NCI-H2196 treated with DMSO at 0.1 percent for 48 hours (cell line): Measurements from ENCODE around the gene CAVIN1.
"Not testable (repeated sequence)": the region's sequence is repeated elsewhere in the genome, so short reads cannot be mapped to it uniquely, and the experiment has no call there.

ENCODE experiments used
- DNase-seq: peaks from one replicate; lab custom pipeline; 2025; ENCODE audit not compliant: unreplicated experiment; lab: John Stamatoyannopoulos, UW

Gene CAVIN1

DNA sequence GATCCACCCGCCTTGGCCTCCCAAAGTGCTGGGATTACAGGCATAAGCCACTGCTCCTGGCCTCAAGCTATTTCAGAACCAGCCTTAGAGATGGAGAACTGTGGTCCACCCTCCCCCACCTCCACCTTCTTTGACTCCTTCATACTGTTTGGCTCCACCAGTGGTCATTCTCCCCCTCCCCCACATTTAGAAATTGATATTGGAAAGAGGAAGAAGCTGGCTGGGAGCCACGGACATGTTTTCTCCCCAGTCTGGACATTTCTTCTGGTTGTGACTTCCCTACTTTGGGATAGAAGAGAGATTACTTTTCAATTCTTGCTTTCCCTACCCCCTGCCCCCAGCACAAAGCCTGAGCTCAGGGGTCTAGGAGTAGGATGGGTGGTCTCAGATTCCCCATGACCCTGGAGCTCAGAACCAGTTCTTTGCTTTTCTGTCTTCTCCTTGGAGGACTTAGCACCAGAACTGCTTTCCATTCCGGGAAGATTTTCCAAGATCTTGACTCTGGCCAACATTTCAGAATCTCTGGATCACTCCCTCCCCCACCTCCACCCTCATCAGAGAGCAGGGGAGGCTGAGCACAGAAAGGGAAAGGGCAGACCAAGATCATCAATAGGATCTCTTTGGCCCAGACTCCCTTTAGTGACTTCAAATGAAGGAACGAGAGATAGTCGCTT is 16.3 kb downstream of the CAVIN1 start:
- DNase-seq = no peak

DNA sequence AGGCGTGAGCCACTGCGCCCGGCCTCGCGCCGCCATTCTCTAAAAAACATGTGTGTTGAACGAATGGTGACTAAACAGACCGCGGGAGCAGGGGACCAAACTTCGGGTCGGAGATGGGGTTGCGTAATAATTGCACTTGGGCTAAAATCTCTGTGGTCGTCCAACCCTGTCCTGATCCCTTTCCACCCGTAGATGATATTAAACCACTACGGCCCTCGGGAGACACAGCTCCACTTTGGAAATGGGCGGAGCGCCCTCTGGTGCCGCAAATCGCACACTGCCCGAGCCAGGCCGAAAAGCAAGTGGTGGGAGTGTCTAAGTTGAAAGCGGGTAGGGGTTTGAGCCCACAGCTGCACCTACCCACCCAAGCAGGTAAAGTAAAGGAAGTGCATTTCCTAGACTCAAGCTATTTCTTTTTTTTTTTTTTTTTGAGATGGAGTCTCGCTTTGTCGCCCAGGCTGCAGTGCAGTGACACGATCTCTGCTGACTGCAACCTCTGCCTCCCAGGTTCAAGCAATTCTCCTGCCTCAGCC is 17.0 kb downstream of the CAVIN1 start:
- peak; percentile 7 for DNase-seq

DNA sequence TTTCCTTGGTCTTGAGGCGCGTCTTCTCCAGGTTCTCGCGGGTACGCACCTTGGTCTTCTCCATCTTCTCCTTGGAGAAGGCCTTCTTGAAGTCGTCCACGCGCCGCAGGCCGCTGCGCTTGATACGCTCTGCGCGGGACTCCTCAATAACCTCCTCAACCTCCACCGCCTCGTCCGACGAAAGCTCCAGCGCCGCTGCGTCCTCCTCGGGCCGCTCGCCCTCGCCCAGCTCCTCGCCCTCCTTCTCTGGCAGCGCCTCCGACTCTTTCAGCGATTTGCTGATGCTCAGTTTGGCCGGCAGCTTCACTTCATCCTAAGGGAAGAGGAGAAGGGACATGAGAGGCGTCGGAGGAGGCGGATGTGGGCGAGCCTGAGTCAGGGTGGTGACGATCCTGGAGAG is 18.0 kb downstream of the CAVIN1 start:
- no peak for DNase-seq

DNA sequence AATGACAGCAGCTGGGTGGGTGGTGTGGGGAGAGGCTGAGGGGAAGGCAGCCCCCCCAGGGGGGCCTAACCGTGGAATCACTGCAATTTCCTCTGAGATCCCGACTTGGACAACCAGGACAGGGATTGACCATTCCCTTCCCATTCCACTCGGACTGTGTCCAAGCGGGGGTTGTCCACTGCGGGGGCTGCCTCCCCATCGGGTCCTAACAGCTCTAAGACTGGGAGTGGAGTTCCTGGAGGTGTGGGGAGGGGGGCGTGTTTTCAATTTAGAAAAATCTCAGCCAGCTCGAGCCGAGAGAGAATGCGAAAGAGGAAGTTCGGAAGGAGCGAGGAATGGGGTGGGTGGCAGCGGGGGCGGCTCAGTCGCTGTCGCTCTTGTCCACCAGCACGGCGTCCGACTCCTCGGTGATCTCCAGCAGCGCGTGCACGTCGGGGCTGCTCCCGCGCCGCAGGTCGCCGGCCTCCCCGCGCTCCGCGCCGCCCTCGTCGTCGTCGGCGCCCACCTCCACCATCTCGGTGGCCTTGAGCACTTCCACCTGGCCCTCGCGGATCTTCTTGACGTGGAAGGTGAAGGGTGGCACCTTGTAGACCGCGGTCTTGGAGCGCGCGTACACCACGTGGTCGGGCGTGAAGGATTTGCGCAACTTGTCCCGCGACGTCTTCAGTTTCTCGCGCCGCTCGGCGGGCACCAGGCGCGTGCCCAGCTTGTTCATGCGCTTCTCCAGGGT is 18.6 kb downstream of the CAVIN1 start:
- DNase-seq = no peak

DNA sequence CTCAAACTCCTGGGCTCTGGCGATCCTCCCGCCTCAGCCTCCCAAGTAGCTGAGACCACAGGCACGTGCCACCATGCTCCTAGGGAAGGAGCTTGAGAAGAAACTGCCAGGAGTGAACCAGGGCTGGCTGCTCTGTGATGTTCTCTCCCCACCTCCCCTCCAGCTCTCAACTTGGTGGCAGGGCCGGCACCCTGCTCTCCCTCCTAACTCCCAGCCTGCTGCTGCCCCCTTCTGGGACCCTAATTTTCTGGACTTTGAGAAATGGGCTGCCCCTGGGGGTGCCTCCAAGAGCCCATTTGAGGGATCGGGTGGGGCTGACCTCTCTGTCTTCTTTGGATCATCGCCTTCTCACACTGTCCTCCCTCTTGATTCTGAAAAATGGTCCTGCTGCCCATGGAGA is 19.9 kb downstream of the CAVIN1 start:
- no peak for DNase-seq

DNA sequence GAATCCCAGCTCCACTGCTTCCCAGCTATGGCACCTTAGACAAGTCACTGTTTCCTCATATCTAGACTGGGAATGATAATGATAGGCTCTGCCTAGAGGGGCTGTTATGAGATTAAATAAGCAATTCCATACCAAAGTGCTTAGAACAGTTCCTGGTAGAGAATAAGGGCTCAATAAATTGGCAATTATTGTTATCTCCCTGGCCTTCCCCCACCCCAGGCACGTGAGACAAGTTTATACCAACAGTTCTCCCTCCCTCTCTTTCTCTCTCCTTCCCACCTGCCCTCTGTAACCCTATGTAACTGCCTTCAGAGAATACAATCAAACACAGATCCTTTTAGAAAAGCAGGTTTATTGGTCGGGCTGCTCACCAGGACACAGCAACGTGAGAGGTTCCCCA is 20.9 kb downstream of the CAVIN1 start:
- DNase-seq = no peak

DNA sequence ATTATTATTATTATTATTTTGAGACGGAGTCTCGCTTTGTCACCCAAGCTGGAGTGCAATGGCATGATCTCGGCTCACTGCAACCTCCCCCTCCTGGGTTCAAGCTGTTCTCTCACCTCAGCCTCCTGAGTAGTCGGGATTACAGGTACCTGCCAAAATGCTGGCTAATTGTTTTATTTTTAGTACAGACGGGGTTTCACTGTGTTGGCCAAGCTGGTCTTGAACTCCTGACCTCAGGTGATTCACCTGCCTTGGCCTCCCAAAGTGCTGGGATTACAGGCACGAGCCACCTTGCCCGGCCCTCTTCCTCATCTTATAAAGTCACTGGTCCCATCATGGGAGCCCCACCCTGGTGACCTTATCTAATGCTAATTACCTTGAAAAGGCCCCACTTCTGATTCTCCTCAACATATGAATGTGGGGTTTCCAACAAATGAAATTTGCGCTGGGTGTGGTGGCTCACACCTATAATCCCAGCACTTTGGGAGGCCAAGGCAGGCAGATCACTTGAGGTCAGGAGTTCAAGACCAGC is 22.1 kb downstream of the CAVIN1 start:
- DNase-seq = not testable (repeated sequence)

DNA sequence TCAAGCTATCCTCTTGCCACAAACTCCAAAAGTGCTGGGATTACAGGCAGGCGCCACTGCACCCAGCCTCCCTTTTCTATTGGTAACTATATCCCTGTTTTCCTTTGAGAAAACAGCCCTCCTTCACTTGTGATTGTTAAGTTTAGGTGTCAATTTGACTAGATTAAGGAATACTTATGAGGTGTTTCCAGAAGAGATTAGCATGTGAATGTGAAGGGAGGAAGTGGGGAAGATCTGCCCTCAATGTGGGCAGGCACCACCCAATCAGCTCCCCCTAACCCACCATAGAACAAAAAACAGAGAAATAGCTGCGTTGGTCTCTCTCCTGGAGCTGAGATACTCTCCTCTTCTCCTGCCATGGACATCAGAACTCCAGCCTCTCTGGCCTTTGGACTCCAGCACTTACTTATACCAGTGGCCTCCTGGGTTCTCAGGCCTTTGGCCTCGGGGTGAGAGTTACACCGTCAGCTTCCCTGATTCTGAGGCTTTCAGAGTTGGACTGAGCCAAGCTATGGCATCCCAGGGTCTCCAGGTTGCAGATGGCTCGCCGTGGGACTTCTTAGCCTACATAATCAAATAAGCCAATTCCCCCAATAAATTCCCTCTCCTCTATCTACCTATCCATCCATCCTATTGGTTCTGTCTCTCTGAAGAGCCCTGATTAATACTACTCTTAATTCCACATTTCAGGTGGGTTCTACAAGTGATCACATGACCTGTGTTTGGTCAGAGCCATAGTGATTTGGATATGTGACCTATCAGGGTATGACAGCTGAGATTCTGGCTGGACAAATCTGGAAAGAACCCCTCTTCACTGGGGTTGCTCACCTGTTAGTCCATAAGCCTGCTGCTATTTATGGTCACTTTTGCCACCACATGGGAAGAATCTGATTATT is 22.9 kb downstream of the CAVIN1 start:
- DNase-seq = no peak

DNA sequence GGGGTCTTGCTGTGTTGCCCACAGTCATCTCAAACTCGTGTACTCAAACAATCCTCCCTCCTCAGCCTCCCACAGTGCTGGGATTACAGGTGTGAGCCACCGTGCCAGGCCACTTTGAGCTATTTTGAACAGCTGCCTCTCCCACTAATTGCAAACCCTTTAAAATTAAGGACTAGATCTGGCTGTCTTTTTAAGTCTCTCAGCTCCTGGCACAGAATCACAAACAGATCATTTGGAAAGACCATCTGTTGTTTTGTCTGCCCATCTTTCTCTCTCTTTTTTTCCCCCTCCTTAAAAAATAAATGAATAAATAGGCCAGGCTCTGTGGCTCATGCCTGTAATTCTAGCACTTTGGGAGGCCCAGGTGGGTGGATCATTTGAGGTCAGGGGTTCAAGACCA is 23.9 kb downstream of the CAVIN1 start:
- no peak for DNase-seq

DNA sequence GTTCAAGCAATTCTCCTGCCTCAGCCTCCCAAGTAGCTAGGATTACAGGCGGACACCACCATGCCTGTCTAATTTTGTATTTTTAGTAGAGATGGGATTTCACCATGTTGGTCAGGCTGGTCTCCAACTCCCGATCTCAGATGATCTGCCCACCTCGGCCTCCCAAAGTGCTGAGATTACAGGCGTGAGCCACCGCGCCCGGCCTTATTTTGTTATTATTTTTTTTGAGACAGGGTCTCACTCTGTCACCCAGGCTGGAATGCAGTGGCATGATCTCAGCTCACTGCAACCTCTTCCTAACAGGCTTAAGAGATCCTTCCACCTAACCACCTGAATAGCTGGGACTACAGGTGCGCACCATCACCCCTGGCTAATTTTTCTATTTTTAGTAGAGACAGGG is 27.5 kb downstream of the CAVIN1 start:
- not testable (repeated sequence) for DNase-seq

DNA sequence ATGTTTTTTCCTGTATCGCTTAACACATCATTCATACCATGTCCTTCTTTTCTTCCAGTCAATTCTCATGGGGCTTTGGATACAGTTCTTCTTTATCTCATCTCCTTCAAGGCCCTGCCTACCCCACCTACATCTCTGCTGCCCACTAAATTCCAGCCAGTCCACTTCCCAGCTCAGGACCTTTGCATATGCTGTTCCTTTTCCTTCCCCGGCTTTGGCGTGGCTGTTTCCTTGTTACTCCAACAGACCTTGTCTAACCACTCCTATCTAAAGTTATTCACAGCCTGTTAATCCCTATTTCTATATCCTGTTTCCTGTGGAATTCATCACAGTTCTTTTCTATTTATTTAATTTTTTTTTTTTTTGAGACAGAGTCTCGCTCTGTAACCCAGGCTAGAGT is 28.2 kb downstream of the CAVIN1 start:
- DNase-seq = no peak

DNA sequence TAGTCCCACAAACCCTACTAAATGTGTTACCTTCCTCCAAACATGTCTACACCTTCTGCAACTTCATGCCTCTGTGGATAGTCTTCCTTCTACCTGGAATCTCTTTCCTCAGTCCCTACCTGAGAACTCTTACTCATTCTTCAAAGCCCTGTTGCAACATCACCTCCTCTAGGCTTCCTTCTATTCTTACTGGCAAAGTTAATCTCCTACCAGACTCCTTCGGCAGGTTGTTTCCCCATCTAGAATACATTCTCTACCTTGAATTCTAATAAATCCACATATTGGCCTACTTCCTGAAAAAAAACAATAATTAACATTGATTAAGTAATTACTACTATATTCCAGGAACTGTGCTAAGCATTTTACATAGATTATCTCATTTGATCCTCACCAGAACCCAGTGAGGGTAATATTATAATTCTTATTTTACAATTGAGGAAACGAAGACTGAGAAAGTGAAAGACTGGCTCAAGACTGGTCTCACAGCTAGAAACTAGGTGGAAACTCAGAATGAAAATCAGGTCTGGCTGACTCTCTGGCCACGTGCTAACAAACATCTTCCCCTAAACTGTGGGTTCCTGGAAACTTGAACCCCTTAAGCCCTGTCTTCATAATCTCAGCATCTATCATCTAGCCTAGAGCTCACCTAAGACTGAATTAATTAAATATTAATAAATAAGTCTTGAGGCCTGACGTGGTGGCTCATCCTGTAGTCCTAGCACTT is 30.2 kb downstream of the CAVIN1 start:
- DNase-seq = no peak

DNA sequence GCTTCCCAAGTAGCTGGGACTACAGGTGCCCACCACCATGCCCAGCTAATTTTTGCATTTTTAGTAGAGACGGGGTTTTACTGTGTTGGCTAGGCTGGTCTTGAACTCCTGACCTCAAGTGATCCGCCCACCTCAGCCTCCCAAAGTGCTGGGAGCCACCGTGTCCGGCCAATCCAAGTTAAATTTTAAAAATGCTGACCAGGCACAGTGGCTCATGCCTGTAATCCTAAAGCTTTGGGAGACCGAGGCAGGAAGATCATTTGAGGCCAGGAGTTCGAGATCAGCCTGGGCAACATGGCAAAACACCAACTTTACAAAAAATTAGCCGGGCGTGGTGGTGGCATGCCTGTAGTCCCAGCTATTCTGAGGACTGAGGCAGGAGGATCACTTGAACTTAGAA is 31.6 kb downstream of the CAVIN1 start:
- not testable (repeated sequence) for DNase-seq

DNA sequence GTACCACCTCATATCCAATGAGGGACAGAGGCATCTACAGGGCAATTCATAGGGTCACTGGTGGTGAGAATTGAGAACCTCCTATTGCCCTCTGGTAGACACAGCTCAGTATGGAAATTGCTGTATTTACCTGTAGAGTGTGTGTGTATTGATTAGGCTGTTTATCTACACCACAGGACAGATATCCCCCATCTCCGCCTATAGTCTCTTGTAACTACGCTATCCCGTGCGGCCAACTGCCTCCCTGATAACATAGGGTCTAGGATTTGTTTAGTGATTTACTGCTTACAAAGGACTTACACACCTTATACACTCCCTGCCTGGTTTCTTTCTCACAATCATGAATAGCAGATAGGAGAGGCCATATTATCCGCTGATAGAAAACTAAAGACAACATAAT is 33.2 kb downstream of the CAVIN1 start:
- no peak for DNase-seq

DNA sequence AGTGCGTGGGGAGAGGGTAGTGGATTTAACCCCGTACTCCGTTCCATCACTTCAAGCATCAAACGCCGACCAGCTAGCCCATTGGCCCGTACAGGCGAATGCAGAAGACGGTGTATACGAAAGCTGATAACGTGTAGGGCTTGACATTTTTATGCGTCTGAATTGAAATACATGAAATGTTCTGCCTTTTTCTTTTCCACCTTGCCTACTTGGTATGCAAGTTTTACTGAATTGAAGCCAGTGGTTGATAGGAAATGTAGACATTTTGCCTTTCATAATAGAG is 34.0 kb downstream of the CAVIN1 start:
- DNase-seq = no peak

DNA sequence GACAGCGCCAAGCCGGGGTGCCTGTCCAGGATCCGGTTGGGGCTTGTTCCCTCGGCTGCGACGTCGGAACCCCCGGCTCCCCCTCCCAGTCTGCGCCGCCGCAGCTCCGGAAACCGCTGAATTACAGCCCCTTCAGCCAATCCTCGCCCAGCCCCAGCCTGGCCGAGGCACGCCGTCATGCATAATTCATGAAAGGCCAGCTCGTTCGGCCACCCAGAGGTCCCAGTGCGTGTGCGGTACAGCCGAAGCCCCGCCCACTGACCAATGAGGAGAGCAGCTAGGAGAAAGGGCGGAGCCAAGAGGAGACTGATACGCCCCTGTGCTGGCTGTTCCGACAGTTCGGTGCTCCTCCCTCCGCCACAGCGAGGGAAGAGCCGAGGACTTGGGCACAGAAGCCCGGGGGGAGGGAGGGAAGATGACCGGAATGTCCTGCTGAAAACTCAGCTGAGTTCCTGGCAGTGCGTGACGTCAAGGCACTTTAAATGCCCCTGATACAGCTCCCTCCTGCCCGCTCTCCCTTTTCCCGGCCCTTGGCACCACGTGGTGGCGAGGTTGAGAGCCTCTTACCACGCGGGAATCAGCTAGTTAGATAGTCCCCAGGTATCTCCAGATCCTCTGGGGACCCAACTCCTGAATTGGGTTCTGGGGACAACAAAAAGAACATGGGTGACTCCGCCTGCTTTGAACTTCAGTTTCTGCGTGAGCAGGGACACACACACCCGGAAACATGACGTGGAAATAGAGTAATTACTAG is 34.5 kb downstream of the CAVIN1 start, which contains the start of gene STAT3:
Gene STAT3 (minus strand): TSS at position 62 of the 754 bp plus-strand sequence. CDS start 39,926 bp downstream, outside the sequence.
- peak; percentile 92 for DNase-seq

DNA sequence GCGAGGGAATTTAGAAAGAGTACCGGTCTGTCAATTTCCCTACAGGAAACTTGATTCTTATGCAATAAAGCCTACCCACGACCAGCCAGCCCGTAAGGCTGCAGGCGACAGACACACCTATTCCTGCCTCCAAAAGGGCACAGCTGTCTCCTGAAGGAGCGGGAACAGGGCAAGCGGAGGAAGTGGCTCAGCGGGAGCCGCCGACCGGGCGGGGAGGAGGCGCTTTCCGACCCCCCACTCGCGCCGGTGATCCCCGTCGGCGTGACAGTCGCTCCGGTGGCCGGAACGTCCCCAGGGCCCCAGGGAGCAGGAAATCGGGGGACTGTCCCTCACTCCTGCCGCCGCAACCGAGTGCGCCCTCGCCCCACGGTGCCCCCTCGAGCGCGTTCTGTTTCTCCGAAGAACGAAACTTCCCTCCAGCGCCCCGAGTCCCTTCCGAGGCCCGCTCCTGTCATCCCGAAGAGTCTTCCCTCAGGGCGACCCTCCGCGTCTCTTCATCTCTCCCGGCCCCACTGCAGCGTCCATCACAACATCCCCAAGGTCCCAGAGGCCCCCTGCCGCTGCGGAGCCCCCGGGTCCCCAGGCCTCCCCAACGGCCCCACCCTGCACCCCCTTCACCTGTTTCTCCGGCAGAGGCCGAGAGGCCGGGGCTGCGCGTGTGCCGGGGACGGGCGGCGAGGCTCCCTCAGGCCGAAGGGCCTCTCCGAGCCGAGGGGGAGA is 35.2 kb downstream of the CAVIN1 start:
- no peak for DNase-seq

DNA sequence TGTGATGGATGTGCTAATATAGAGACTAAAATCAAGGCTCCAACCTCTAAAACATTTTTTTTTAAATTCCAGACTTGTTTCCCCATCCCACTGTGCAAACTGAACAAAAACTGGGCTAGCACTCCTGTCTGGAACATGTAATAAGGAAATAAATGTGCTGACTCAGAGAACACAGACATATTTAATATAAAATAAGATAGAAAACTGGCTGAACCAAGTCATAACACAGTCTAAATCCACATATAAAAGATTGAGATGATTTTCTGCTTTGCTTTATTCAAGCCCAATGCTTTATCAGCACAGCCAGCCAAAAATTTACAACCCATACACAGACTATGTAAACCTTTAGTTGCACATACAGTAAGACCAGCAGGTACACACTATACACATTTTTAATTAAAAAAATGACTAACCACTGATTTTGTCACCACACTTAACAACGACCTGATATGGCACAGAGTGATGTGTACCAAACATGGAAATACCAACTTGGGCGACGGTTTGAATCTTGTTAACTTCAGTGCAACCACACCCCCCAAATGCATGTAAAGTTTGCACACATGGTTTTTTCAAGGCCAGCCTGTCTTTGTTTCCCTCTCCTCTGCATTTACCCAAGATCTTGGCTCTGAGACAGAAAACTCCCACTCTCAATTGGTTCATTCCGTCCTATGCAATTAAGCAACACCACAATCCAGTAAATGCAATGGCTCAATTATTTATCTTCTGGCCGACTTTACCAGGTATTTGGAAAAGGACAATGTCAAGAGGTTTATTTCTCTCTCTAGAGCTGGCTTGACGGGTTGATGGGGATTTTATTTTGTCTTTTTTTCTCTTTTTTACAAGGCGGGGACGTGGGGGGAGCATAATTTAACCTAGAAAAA is 36.0 kb downstream of the CAVIN1 start:
- DNase-seq = no peak
